ENCODE results near the gene SMARCC1. TPM values are rescaled to one million over a fixed set of nuclear protein-coding genes. Genes with fewer than 3 reads are reported as not detected.
A peak's percentile ranks its signal among the peaks of the same experiment; 100 is the strongest.

The SMARCC1 gene
- total and polyA plus RNA-seq, 3 donors from 2014 or later = 48.1 to 80.1 (median 64.4) TPM

- WGBS, 2 donors = 79% methylated on average over 3 of the region's 3 CpGs
- Histone ChIP-seq H3K36me3 (ENCODE audit: low read depth, missing control alignments) (no peaks in the 10 kb centered on the region), H3K27ac (no peak overlapping the region), H3K4me3 (no peak overlapping the region), H3K9me3 (no peaks in the 10 kb centered on the region), H3K27me3 (no peaks in the 10 kb centered on the region), H3K4me1 (peaks cover 8% of the 10 kb centered on the region)
- DNase-seq = no peak
- TF ChIP-seq CTCF (IDR thresholded peaks at IDR 0.05) = no peak
- TF ChIP-seq POLR2A (IDR thresholded peaks at IDR 0.05) = no peak
- intact Hi-C loops (cut with DNase I; ENCODE audit: low total_unique reads) = no loop called here
These were observed 2.9 kb downstream of the SMARCC1 start for GRCh38 chr3:47778746-47779145.

DNA sequence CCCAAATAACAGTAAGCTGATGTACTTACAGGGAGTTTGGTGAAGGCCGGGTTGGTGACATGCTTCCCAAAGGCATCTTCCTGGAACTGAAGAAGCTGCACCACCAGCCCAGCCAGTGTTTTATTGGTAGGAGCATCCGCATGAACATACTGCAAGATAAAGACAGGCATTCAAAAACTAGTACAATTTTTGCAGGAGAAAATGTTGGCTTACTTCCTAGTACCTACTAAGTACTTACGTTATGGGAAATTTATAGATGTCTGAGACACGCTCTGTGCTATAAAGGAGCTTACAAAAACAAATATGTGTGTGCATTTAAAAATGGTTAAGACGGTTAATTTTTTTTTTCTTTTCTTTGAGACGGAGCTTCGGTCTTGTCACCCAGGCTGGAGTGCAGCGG, 8.9 kb downstream of the SMARCC1 start:
- Histone ChIP-seq H3K4me1 (no peaks in the 10 kb centered on the region), H3K4me3 (no peak overlapping the region), H3K9me3 (no peaks in the 10 kb centered on the region), H3K36me3 (ENCODE audit: low read depth, missing control alignments) (no peaks in the 10 kb centered on the region), H3K27me3 (no peaks in the 10 kb centered on the region), H3K27ac (no peak overlapping the region)
- DNase-seq = no peak
- TF ChIP-seq POLR2A (IDR thresholded peaks at IDR 0.05) = no peak
- TF ChIP-seq CTCF (IDR thresholded peaks at IDR 0.05) = no peak
- intact Hi-C loops (cut with DNase I; ENCODE audit: low total_unique reads) = no loop called here
- WGBS, 2 donors = 60 to 66% methylated on average over 8 of the region's 8 CpGs

DNA sequence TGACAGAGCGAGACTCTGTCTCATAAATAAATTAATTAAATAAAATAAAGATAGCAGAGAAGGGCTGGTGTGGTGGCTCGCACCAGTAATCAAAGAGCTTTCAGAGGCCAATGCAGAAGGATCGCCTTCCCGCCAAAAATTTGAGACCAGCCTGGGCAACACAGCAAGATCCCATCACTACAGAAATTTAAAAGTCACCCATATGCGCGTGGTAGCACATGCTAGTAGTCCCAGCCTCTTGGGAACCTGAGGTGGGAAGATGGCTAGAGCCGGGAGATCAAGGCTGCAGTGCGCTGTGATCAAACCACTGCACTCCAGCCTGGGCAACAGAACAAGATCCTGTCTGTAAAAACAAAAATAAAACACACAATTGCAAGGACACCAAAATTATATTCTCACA, 9.6 kb downstream of the SMARCC1 start:
- no peaks in the 10 kb centered on the region for H3K27me3 ChIP-seq
- no peaks in the 10 kb centered on the region for H3K9me3 ChIP-seq
- WGBS, 2 donors = 93 to 97% methylated on average over 8 of the region's 8 CpGs
- TF ChIP-seq POLR2A (IDR thresholded peaks at IDR 0.05) (no peak), CTCF (IDR thresholded peaks at IDR 0.05) (no peak)
- H3K36me3 ChIP-seq (ENCODE audit: low read depth, missing control alignments) = no peaks in the 10 kb centered on the region
- no peak overlapping the region for H3K27ac ChIP-seq
- intact Hi-C loops (cut with DNase I; ENCODE audit: low total_unique reads) = no loop called here
- no peak overlapping the region for H3K4me3 ChIP-seq
- DNase-seq = no peak
- H3K4me1 ChIP-seq = no peaks in the 10 kb centered on the region

- H3K27me3 ChIP-seq = no peaks in the 10 kb centered on the region
- WGBS, 2 donors = 81 to 87% methylated on average over 4 of the region's 4 CpGs
- H3K4me3 ChIP-seq = no peak overlapping the region
- no peaks in the 10 kb centered on the region for H3K36me3 ChIP-seq (ENCODE audit: low read depth, missing control alignments)
- DNase-seq = no peak
- TF ChIP-seq CTCF (IDR thresholded peaks at IDR 0.05) = no peak
- TF ChIP-seq POLR2A (IDR thresholded peaks at IDR 0.05) = no peak
- no peaks in the 10 kb centered on the region for H3K9me3 ChIP-seq
- H3K27ac ChIP-seq = no peak overlapping the region
- intact Hi-C loops (cut with DNase I; ENCODE audit: low total_unique reads) = no loop called here
- no peaks in the 10 kb centered on the region for H3K4me1 ChIP-seq
These were observed 15.5 kb downstream of the SMARCC1 start for GRCh38 chr3:47766186-47766585.

DNA sequence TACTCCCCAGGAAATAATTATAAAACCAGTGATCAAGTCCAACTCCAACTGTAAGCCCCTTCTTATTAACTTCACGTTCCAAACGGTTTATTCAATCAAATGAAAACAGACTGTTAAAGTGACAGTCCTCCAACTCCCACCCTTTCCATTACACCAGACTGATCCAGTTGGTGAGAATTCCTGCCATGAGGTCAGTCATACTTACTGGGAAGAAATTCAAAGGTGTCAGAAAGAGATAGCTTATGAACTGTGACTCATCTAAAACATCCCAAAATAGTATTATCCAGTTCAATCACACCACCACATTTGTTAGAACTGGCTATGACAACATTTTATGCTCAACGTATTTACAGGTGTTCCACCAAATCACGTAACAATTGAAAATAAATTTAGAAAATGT, 19.5 kb downstream of the SMARCC1 start:
- Histone ChIP-seq H3K27me3 (no peaks in the 10 kb centered on the region), H3K27ac (peak overlapping the region in 1 of 2 donors; percentile 24), H3K4me3 (no peak overlapping the region), H3K9me3 (no peaks in the 10 kb centered on the region), H3K36me3 (ENCODE audit: low read depth, missing control alignments) (no peaks in the 10 kb centered on the region), H3K4me1 (no peaks in the 10 kb centered on the region)
- peak; percentile 3 for DNase-seq
- intact Hi-C loops (cut with DNase I; ENCODE audit: low total_unique reads) = no loop called here
- no peak for TF ChIP-seq POLR2A (IDR thresholded peaks at IDR 0.05)
- TF ChIP-seq CTCF (IDR thresholded peaks at IDR 0.05) = no peak
- 48 to 57% methylated on average over 4 of the region's 4 CpGs for WGBS, 2 donors

All from testis (tissue), 3 donors.